Heart left ventricle (tissue), 13 donors: Measurements from ENCODE around the gene TDRD7.

ENCODE experiments used
- CTCF ChIP-seq, 12 donors: fragments of 200-600 bp; sonication (generic) in 4 of 12; IDR thresholded peaks; one replicate each; pipeline versions ENCODE4 v1.5.0 to v1.8.0; 2018 to 2022; ENCODE audit warnings: antibody characterized with exemption in 12 of 12, mild to moderate bottlenecking in 5 of 12
- POLR2A ChIP-seq, 2 donors: fragments of 450-650 bp; IDR thresholded peaks; one replicate each; pipeline ENCODE4 v1.6.1; 2017; ENCODE audit warnings: antibody characterized with exemption in 2 of 2, mild to moderate bottlenecking in 2 of 2, moderate library complexity in 2 of 2
- donor health status: ischemic (EF 13 %, LVEDD 7.1; RV severe dilation, severe dysfunction).
- donor health status: DM: no; HTN: yes; CAD: no.
- donor health status: DM: no; HTN: no; CAD: no.
- donor health status: ischemic (EF 25% LVEDD 6.9; RV normal size, moderate dysfunction).
- donor health status: ischemic (EF 25% LVEDD 5.7; RV mildly dilated, moderate dysfunction).
- donor health status: ischemic (EF 35%, LVEDD 5.7; RV mildly dilated, moderate dysfunction).
- donor health status: nonischemic (EF 11% LVEDD 7.7; RV severe dilation, severe dysfunction).
- donor health status: DM: yes; HTN: yes; CAD: no.
- donor health status: PGD.
- donor health status: ischemic (EF 29% LVEDD 5.4; RV normal size, mild dysfunction).
- donor health status: nonischemic (EF 23%, LVEDD 6.1; RV moderate dilation, normal function).

GRCh38 chr9:97514531-97514930 lies 102.6 kb downstream of the TDRD7 start:
- TF ChIP-seq CTCF (IDR thresholded peaks at IDR 0.05) (no peak), POLR2A (IDR thresholded peaks at IDR 0.05) (no peak)
